Osteoblast (primary cell): ENCODE results near the gene RFESD. TPM values are rescaled to one million over a fixed set of nuclear protein-coding genes. Genes with fewer than 3 reads are reported as not detected.

Experiments
- DNase-seq: peaks from one replicate; pipeline ENCODE4 v3.0.0; 2011; ENCODE audit warnings: low spot score, mixed read lengths; ENCODE audit not compliant: insufficient read length; ENCODE audit errors: missing footprints
- H2AFZ ChIP-seq: 2 replicates; pipeline ENCODE4 v1.6.0; 2011; ENCODE audit warnings: mild to moderate bottlenecking, low read length
- H3K27ac ChIP-seq: 2 replicates; pipeline ENCODE4 v1.5.1; 2011; ENCODE audit warnings: mild to moderate bottlenecking, low read depth, low read length, moderate library complexity
- H3K27me3 ChIP-seq: 2 replicates; pipeline ENCODE4 v1.6.0; 2012; ENCODE audit warnings: mild to moderate bottlenecking, control low read depth, inconsistent platforms, low read length, moderate library complexity; ENCODE audit not compliant: insufficient read depth
- H3K36me3 ChIP-seq: 2 replicates; pipeline ENCODE4 v1.5.1; 2011; ENCODE audit warnings: mild to moderate bottlenecking, low read length, control low read depth, moderate library complexity; ENCODE audit not compliant: insufficient read depth
- H3K4me1 ChIP-seq: 2 replicates; pipeline ENCODE4 v1.5.1; 2011; ENCODE audit warnings: mild to moderate bottlenecking, low read length, control low read depth, moderate library complexity; ENCODE audit not compliant: insufficient read depth
- H3K4me2 ChIP-seq: 2 replicates; pipeline ENCODE4 v1.6.0; 2011; ENCODE audit warnings: mild to moderate bottlenecking, low read length; ENCODE audit not compliant: insufficient read depth
- H3K4me3 ChIP-seq: fragments of 200-600 bp; sonication (generic); 3 replicates; pipeline ENCODE4 v1.5.1; 2012; ENCODE audit warnings: mild to moderate bottlenecking, low read length, inconsistent platforms; ENCODE audit not compliant: insufficient read depth
- H3K79me2 ChIP-seq: 2 replicates; pipeline ENCODE4 v1.6.0; 2012; ENCODE audit warnings: mild to moderate bottlenecking, low read length, control low read depth, inconsistent platforms; ENCODE audit not compliant: insufficient read depth
- H3K9me3 ChIP-seq: 2 replicates; pipeline ENCODE4 v1.5.1; 2011; ENCODE audit warnings: low read depth, low read length, control low read depth
- H4K20me1 ChIP-seq: 2 replicates; pipeline ENCODE4 v1.6.0; 2012; ENCODE audit warnings: mild to moderate bottlenecking, low read length, control low read depth; ENCODE audit not compliant: insufficient read depth
- CTCF ChIP-seq: IDR thresholded peaks from 2 replicates; pipeline ENCODE4 v1.5.1; 2011; ENCODE audit warnings: mild to moderate bottlenecking, low read depth, low read length, moderate library complexity; ENCODE audit errors: extremely low read depth
- total RNA-seq: library from RNA; depleted of rRNA; stranded (reverse); fragments of >200 nt; gene quantifications from 2 replicates; pipeline ENCODE4 v1.2.3, GENCODE V29; 2012

The RFESD gene
- total RNA-seq, 1 donor = 4.3 TPM

GRCh38 chr5:95707055-95707454 is 60.5 kb downstream of the RFESD start:
- DNase-seq = no peak
- no peak for TF ChIP-seq CTCF
- no peaks in the 10 kb centered on the region for H3K27me3 ChIP-seq
- no peaks in the 10 kb centered on the region for H3K9me3 ChIP-seq
- no peak overlapping the region for H3K27ac ChIP-seq
- H2AFZ ChIP-seq = no peak overlapping the region
- H4K20me1 ChIP-seq = no peaks in the 10 kb centered on the region
- H3K79me2 ChIP-seq = no peaks in the 10 kb centered on the region
- no peak overlapping the region for H3K4me2 ChIP-seq
- peaks cover under 1% of the 10 kb centered on the region for H3K4me1 ChIP-seq
- no peak overlapping the region for H3K4me3 ChIP-seq
- no peaks in the 10 kb centered on the region for H3K36me3 ChIP-seq

Other genes with a start within 250 kb of the RFESD start
- gene SKIC3, start 91.8 kb upstream of the RFESD start, total RNA-seq = 177 and 195 TPM in 2 replicates
- gene ARSK, start 91.7 kb upstream of the RFESD start, total RNA-seq = 10.5 and 13.0 TPM in 2 replicates
- 0.29 and 0.36 TPM in 2 replicates for gene GPR150, start 26.7 kb upstream of the RFESD start, total RNA-seq
- 0.36 and 1.2 TPM in 2 replicates for gene SPATA9, start 36.2 kb downstream of the RFESD start, total RNA-seq
- gene RHOBTB3, start 84.6 kb downstream of the RFESD start, total RNA-seq = 314 and 349 TPM in 2 replicates
- 59.0 and 77.2 TPM in 2 replicates for gene GLRX, start 175.9 kb downstream of the RFESD start, total RNA-seq